Neural cell (in vitro differentiated cells): Measurements from ENCODE around the gene VPS13C. TPM values are rescaled to one million over a fixed set of nuclear protein-coding genes. Genes with fewer than 3 reads are reported as not detected.

Experiments used
- H2AFZ ChIP-seq: fragments of 200-600, 300-800 bp; sonication (generic), shearing (Covaris generic); 2 replicates; pipeline ENCODE4 v1.6.0; 2014; ENCODE audit warnings: low read depth, mild to moderate bottlenecking, antibody characterized with exemption, low read length, moderate library complexity
- H3F3A ChIP-seq: fragments of 200-600 bp; shearing (Covaris generic); 2 replicates; pipeline ENCODE4 v1.6.1; 2016; ENCODE audit warnings: mild to moderate bottlenecking, moderate library complexity, mixed read lengths, antibody characterized with exemption, low read length; ENCODE audit not compliant: insufficient read depth, poor library complexity, severe bottlenecking
- H3K27ac ChIP-seq: fragments of 200-600, 300-800 bp; sonication (generic), shearing (Covaris generic); 2 replicates; pipeline ENCODE4 v1.5.1; 2014; ENCODE audit warnings: mild to moderate bottlenecking, low read length, moderate library complexity
- H3K27me3 ChIP-seq: fragments of 300-800, 200-600 bp; sonication (generic), shearing (Covaris generic); 2 replicates; pipeline ENCODE4 v1.6.0; 2014; ENCODE audit warnings: mild to moderate bottlenecking, low read depth, low read length, moderate library complexity; ENCODE audit not compliant: insufficient read depth
- H3K36me3 ChIP-seq: fragments of 300-800, 200-600 bp; sonication (generic), shearing (Covaris generic); 2 replicates; pipeline ENCODE4 v1.5.1; 2014; ENCODE audit warnings: mild to moderate bottlenecking, antibody characterized with exemption, low read length, moderate library complexity; ENCODE audit not compliant: insufficient read depth
- H3K4me2 ChIP-seq: fragments of 300-800, 200-600 bp; sonication (generic), shearing (Covaris generic); 2 replicates; pipeline ENCODE4 v1.6.0; 2014; ENCODE audit warnings: mild to moderate bottlenecking, low read length
- H3K4me3 ChIP-seq: fragments of 300-800, 200-600 bp; sonication (generic), shearing (Covaris generic); 2 replicates; pipeline ENCODE4 v1.5.1; 2014; ENCODE audit warnings: mild to moderate bottlenecking, low read length, moderate library complexity
- H3K79me2 ChIP-seq: fragments of 200-600 bp; shearing (Covaris generic); replicated peaks from 2 replicates; pipeline ENCODE4 v1.6.0; 2014; ENCODE audit warnings: mild to moderate bottlenecking, low read length, moderate library complexity; ENCODE audit not compliant: insufficient read depth
- H3K9ac ChIP-seq: fragments of 300-800, 200-600 bp; sonication (generic), shearing (Covaris generic); 2 replicates; pipeline ENCODE4 v1.6.1; 2016; ENCODE audit warnings: mild to moderate bottlenecking, low read length, mixed read lengths
- H3K9me2 ChIP-seq: fragments of 200-600 bp; shearing (Covaris generic); 2 replicates; pipeline ENCODE4 v1.6.1; 2016; ENCODE audit warnings: mild to moderate bottlenecking, low read length, mixed read lengths; ENCODE audit not compliant: insufficient read depth
- H3K9me3 ChIP-seq: fragments of 200-600, 300-800 bp; sonication (generic), shearing (Covaris generic); 2 replicates; pipeline ENCODE4 v1.6.1; 2016; ENCODE audit warnings: mild to moderate bottlenecking, mixed run types, low read length, moderate library complexity, mixed read lengths
- H4K20me1 ChIP-seq: fragments of 200-600 bp; shearing (Covaris generic); 2 replicates; pipeline ENCODE4 v1.6.1; 2016; ENCODE audit warnings: mild to moderate bottlenecking, mixed run types; ENCODE audit not compliant: insufficient read depth
- CTCF ChIP-seq: fragments of 450-650 bp; IDR thresholded peaks from 2 replicates; pipeline ENCODE4 v1.5.1; 2014; ENCODE audit warnings: antibody characterized with exemption, mild to moderate bottlenecking, moderate library complexity; ENCODE audit not compliant: poor library complexity, severe bottlenecking
- EP300 ChIP-seq: fragments of 450-650 bp; conservative IDR thresholded peaks from 2 replicates; pipeline ENCODE4 v1.6.1; 2014; ENCODE audit warnings: antibody characterized with exemption, mild to moderate bottlenecking, moderate library complexity; ENCODE audit not compliant: poor library complexity, severe bottlenecking
- EZH2 ChIP-seq: fragments of 200-600, 300-800 bp; shearing (Covaris generic), sonication (generic); IDR thresholded peaks from 2 replicates; pipeline ENCODE4 v1.6.1; 2014; ENCODE audit warnings: antibody characterized with exemption, low read length, borderline replicate concordance, mild to moderate bottlenecking; ENCODE audit not compliant: insufficient read depth, poor library complexity, severe bottlenecking
- MXI1 ChIP-seq: fragments of 450-650 bp; conservative IDR thresholded peaks from 2 replicates; pipeline ENCODE4 v1.6.1; 2014; ENCODE audit warnings: antibody characterized with exemption, mild to moderate bottlenecking; ENCODE audit not compliant: poor library complexity, severe bottlenecking
- POLR2AphosphoS5 ChIP-seq: IDR thresholded peaks from 2 replicates; pipeline ENCODE4 v1.6.1; 2012
- RAD21 ChIP-seq: fragments of 450-650 bp; conservative IDR thresholded peaks from 2 replicates; pipeline ENCODE4 v1.6.1; 2014; ENCODE audit warnings: antibody characterized with exemption, mild to moderate bottlenecking, moderate library complexity
- REST ChIP-seq: IDR thresholded peaks from 2 replicates; pipeline ENCODE4 v1.6.1; 2012; ENCODE audit warnings: borderline replicate concordance
- SMC3 ChIP-seq: fragments of 450-650 bp; conservative IDR thresholded peaks from 2 replicates; pipeline ENCODE4 v1.6.1; 2014; ENCODE audit warnings: antibody characterized with exemption, mild to moderate bottlenecking, moderate library complexity; ENCODE audit not compliant: poor library complexity
- TAF1 ChIP-seq: IDR thresholded peaks from 2 replicates; pipeline ENCODE4 v1.6.1; 2012; ENCODE audit warnings: low read depth
- polyA plus RNA-seq: library from polyadenylated mRNA; depleted of rRNA; stranded (reverse); fragments of >200 nt; gene quantifications from 2 replicates; pipeline ENCODE4 v1.2.3, GENCODE V29; 2014

The VPS13C gene
- polyA plus RNA-seq, 1 donor from 2014 or later, result 92.6 TPM

- no peaks in the 10 kb centered on the region for H3K36me3 ChIP-seq
- H4K20me1 ChIP-seq, result no peaks in the 10 kb centered on the region
- H3K27me3 ChIP-seq, result peaks cover 73% of the 10 kb centered on the region
- no peaks in the 10 kb centered on the region for H3K79me2 ChIP-seq
- H3K4me3 ChIP-seq, result peak overlapping the region; percentile 57
- H3K9me2 ChIP-seq, result no peaks in the 10 kb centered on the region
- H3K27ac ChIP-seq, result no peak overlapping the region
- no peak overlapping the region for H3K4me2 ChIP-seq
- H3K9ac ChIP-seq, result no peak overlapping the region
- H2AFZ ChIP-seq, result no peak overlapping the region
- TF ChIP-seq EZH2 (no peak), SMC3 (no peak), REST (no peak), POLR2AphosphoS5 (no peak), MXI1 (no peak), RAD21 (no peak), TAF1 (no peak), EP300 (no peak), CTCF (no peak)
- no peaks in the 10 kb centered on the region for H3K9me3 ChIP-seq
- H3F3A ChIP-seq, result peaks cover 3% of the 10 kb centered on the region
Measured at GRCh38 chr15:62068071-62068809, 8.0 kb upstream of the VPS13C start.

- H3K27me3 ChIP-seq, result peaks cover 79% of the 10 kb centered on the region
- no peaks in the 10 kb centered on the region for H3K79me2 ChIP-seq
- no peak overlapping the region for H2AFZ ChIP-seq
- TF ChIP-seq POLR2AphosphoS5 (peak; percentile 13), CTCF (peak; percentile 42), MXI1 (peak; percentile 34), REST (no peak), SMC3 (no peak), EZH2 (peak; percentile 31)
- peak overlapping the region; percentile 1 for H3K4me2 ChIP-seq
- H3F3A ChIP-seq, result peaks cover 3% of the 10 kb centered on the region
- no peak overlapping the region for H3K27ac ChIP-seq
- peak overlapping the region; percentile 22 for H3K9ac ChIP-seq
- peak overlapping the region; percentile 68 for H3K4me3 ChIP-seq
- H3K9me3 ChIP-seq, result no peaks in the 10 kb centered on the region
- H4K20me1 ChIP-seq, result no peaks in the 10 kb centered on the region
- H3K36me3 ChIP-seq, result no peaks in the 10 kb centered on the region
- H3K9me2 ChIP-seq, result no peaks in the 10 kb centered on the region
Measured at GRCh38 chr15:62067448-62068044, 7.3 kb upstream of the VPS13C start.
